Mesenchymal stem cell (in vitro differentiated cells and primary cell): Measurements from ENCODE around the gene CDK14.

ENCODE experiments used
- DNase-seq: peaks from one replicate; pipeline ENCODE4 v3.0.0-alpha.2; 2013
- H2AFZ ChIP-seq: one replicate; pipeline ENCODE4 v1.6.1; 2013; ENCODE audit warnings: low read depth, mild to moderate bottlenecking, control low read depth, inconsistent platforms, low read length, moderate library complexity
- H2AK5ac ChIP-seq: 2 replicates; pipeline ENCODE4 v1.6.1; 2013; ENCODE audit warnings: low read length, moderate library complexity, mild to moderate bottlenecking, inconsistent platforms; ENCODE audit not compliant: severe bottlenecking
- H2BK120ac ChIP-seq: one replicate; pipeline ENCODE4 v1.6.1; 2013; ENCODE audit warnings: low read depth, mild to moderate bottlenecking, inconsistent platforms, low read length, moderate library complexity
- H2BK12ac ChIP-seq, 2 experiments: one replicate each; pipeline ENCODE4 v1.6.1; 2013; ENCODE audit warnings: inconsistent platforms in 2 of 2, low read length in 2 of 2, mild to moderate bottlenecking in 2 of 2, moderate library complexity in 2 of 2, control low read depth in 1 of 2
- H2BK15ac ChIP-seq: one replicate; pipeline ENCODE4 v1.6.1; 2013; ENCODE audit warnings: mild to moderate bottlenecking, low read depth, inconsistent platforms; ENCODE audit not compliant: poor library complexity, severe bottlenecking
- H2BK5ac ChIP-seq: 2 replicates; pipeline ENCODE4 v1.6.1; 2013; ENCODE audit warnings: low read depth, mild to moderate bottlenecking, low read length, control low read depth, inconsistent platforms; ENCODE audit not compliant: poor library complexity, severe bottlenecking
- H3K14ac ChIP-seq, 2 experiments: one replicate each; pipeline ENCODE4 v1.6.1; 2013; ENCODE audit warnings: inconsistent platforms in 2 of 2, low read length in 2 of 2, control low read depth in 1 of 2, mild to moderate bottlenecking in 1 of 2, moderate library complexity in 1 of 2
- H3K18ac ChIP-seq, 2 experiments: one replicate each; pipeline ENCODE4 v1.6.1; 2013; ENCODE audit warnings: inconsistent platforms in 2 of 2, low read length in 2 of 2, control low read depth in 1 of 2, low read depth in 1 of 2, mild to moderate bottlenecking in 1 of 2
- H3K23ac ChIP-seq, 2 experiments: one replicate each; pipeline ENCODE4 v1.6.1; 2013; ENCODE audit warnings: inconsistent platforms in 2 of 2, low read length in 2 of 2, mild to moderate bottlenecking in 2 of 2, moderate library complexity in 2 of 2, control low read depth in 1 of 2
- H3K27ac ChIP-seq: 2 replicates; pipeline ENCODE4 v1.5.1; 2013; ENCODE audit warnings: mild to moderate bottlenecking, moderate library complexity, low read length, control low read depth, inconsistent platforms; ENCODE audit not compliant: poor library complexity, severe bottlenecking
- H3K27me3 ChIP-seq, 2 experiments: 2 replicates each; pipeline versions ENCODE4 v1.6.1 to v1.7.0; 2013; ENCODE audit warnings: low read length in 2 of 2, mild to moderate bottlenecking in 2 of 2, moderate library complexity in 2 of 2, control low read depth in 1 of 2, inconsistent platforms in 1 of 2; ENCODE audit not compliant: control insufficient read depth in 1 of 2, insufficient read depth in 1 of 2
- H3K36me3 ChIP-seq, 2 experiments: 2 replicates each; pipeline versions ENCODE4 v1.6.1 to v1.7.0; 2013; ENCODE audit warnings: low read length in 2 of 2, control low read depth in 1 of 2, inconsistent platforms in 1 of 2, low read depth in 1 of 2, mild to moderate bottlenecking in 1 of 2; ENCODE audit not compliant: insufficient read depth in 2 of 2, control insufficient read depth in 1 of 2
- H3K4ac ChIP-seq, 2 experiments: one replicate each; pipeline ENCODE4 v1.6.1; 2013; ENCODE audit warnings: inconsistent platforms in 2 of 2, low read length in 2 of 2, mild to moderate bottlenecking in 2 of 2, moderate library complexity in 2 of 2, control low read depth in 1 of 2, low read depth in 1 of 2
- H3K4me1 ChIP-seq: 2 replicates; pipeline ENCODE4 v1.6.1; 2013; ENCODE audit warnings: low read depth, low read length, control low read depth; ENCODE audit not compliant: control insufficient read depth, insufficient read depth
- H3K4me2 ChIP-seq: 2 replicates; pipeline ENCODE4 v1.6.1; 2013; ENCODE audit warnings: low read length, mild to moderate bottlenecking, inconsistent platforms; ENCODE audit not compliant: poor library complexity, severe bottlenecking
- H3K4me3 ChIP-seq, 2 experiments: 2 replicates each; pipeline versions ENCODE4 v1.5.1 to v1.7.0; 2013; ENCODE audit warnings: low read length in 2 of 2, mild to moderate bottlenecking in 2 of 2, control low read depth in 1 of 2, low read depth in 1 of 2; ENCODE audit not compliant: insufficient read depth in 1 of 2
- H3K79me1 ChIP-seq: replicated peaks from 2 replicates; pipeline ENCODE4 v1.6.1; 2013; ENCODE audit warnings: mild to moderate bottlenecking, control low read depth, low read length, inconsistent platforms; ENCODE audit not compliant: poor library complexity, severe bottlenecking
- H3K9ac ChIP-seq: 2 replicates; pipeline ENCODE4 v1.7.0; 2013; ENCODE audit warnings: mild to moderate bottlenecking, low read length, moderate library complexity
- H3K9me3 ChIP-seq: 2 replicates; pipeline ENCODE4 v1.7.0; 2013; ENCODE audit warnings: mild to moderate bottlenecking, low read length; ENCODE audit not compliant: control insufficient read depth
- H4K8ac ChIP-seq: one replicate; pipeline ENCODE4 v1.6.1; 2013; ENCODE audit warnings: inconsistent platforms, mild to moderate bottlenecking, low read length, moderate library complexity
- H4K91ac ChIP-seq: one replicate; pipeline ENCODE4 v1.6.1; 2013; ENCODE audit warnings: mild to moderate bottlenecking, low read length, inconsistent platforms
- WGBS: methylation state at CpG from one replicate; pipeline ENCODE4 v1.1.7; 2013; ENCODE audit warnings: mixed read lengths; 5-methylcytosine and 5-hydroxymethylcytosine counted together

CDK14 gene

DNA sequence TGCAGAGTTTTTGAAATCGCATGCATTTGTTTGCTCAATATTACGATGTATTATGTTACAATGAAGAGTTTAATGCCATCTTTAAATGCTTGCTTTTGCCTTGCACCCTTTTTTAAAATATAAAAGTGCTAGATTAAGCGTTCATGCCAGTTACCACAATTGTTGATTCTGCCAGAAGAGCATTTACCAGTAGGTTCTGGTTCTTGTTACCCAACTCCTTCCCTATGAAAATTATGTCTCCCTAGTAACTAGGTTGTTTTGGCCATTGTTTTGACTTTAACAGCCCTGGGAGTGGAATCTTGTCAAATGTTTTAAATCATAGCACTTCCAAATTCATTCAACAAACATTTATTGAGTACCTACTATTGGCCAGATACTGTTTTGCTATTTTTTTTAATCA, 32.8 kb upstream of the CDK14 start:
- Histone ChIP-seq H3K4ac (no peak overlapping the region), H2BK5ac (no peak overlapping the region), H3K36me3 (no peaks in the 10 kb centered on the region), H3K9ac (no peak overlapping the region), H2AFZ (no peak overlapping the region), H3K4me3 (no peak overlapping the region), H2BK12ac (no peak overlapping the region), H2BK15ac (no peak overlapping the region), H3K79me1 (no peaks in the 10 kb centered on the region), H3K14ac (no peak overlapping the region), H3K9me3 (no peaks in the 10 kb centered on the region), H3K4me1 (no peaks in the 10 kb centered on the region), H2BK120ac (no peak overlapping the region), H4K8ac (no peak overlapping the region), H3K23ac (no peak overlapping the region), H4K91ac (no peak overlapping the region), H3K18ac (no peak overlapping the region), H2AK5ac (no peak overlapping the region), H3K27me3 (no peaks in the 10 kb centered on the region), H3K4me2 (no peak overlapping the region), H3K27ac (no peak overlapping the region)
- WGBS: 90% methylated on average over 2 of the region's 3 CpGs
- no peak for DNase-seq

GRCh38 chr7:90564455-90564854, 31.7 kb upstream of the CDK14 start:
- Histone ChIP-seq H3K18ac (no peak overlapping the region), H3K4ac (no peak overlapping the region), H2BK120ac (no peak overlapping the region), H2BK12ac (no peak overlapping the region), H2BK15ac (no peak overlapping the region), H2AK5ac (no peak overlapping the region), H3K9me3 (no peaks in the 10 kb centered on the region), H4K91ac (no peak overlapping the region), H4K8ac (no peak overlapping the region), H3K4me1 (no peaks in the 10 kb centered on the region), H3K9ac (no peak overlapping the region), H3K27ac (no peak overlapping the region), H3K27me3 (no peaks in the 10 kb centered on the region), H2AFZ (no peak overlapping the region), H3K23ac (no peak overlapping the region), H3K79me1 (no peaks in the 10 kb centered on the region), H3K4me3 (no peak overlapping the region), H3K4me2 (no peak overlapping the region), H2BK5ac (no peak overlapping the region), H3K14ac (no peak overlapping the region), H3K36me3 (no peaks in the 10 kb centered on the region)
- no peak for DNase-seq
- 91% methylated on average over 6 of the region's 8 CpGs for WGBS

DNA sequence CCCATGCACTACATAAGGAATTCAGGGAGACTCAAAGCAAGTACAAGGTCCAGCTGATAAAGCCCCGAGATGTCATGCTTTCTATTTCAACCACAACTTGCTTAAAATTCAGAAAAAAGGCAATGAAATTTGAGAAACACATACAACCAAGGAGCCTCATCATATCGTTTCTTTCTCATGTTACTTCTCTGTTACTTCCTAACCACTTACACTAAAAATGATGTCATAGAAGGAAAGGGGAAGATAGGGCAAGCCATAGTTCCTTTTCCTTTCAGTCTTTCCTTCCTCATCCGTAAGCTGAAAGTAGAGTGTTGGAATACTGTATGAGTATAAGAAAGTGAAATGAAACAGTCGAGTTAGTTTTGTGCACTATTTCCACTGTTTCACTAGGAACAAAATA, 27.9 kb upstream of the CDK14 start:
- 83% methylated on average over 1 of the region's 4 CpGs for WGBS

GRCh38 chr7:90569368-90569767, 26.8 kb upstream of the CDK14 start:
- 70% methylated on average over 1 of the region's 1 CpG for WGBS
- Histone ChIP-seq H3K4me3 (no peak overlapping the region), H2BK12ac (no peak overlapping the region)

More for the DNA sequence above, 27.9 kb upstream of the CDK14 start:
- Histone ChIP-seq H3K14ac (no peak overlapping the region), H2BK120ac (no peak overlapping the region), H3K4me3 (no peak overlapping the region), H3K9me3 (no peaks in the 10 kb centered on the region), H3K79me1 (no peaks in the 10 kb centered on the region), H2BK15ac (no peak overlapping the region), H2AK5ac (no peak overlapping the region), H2AFZ (no peak overlapping the region), H3K27ac (no peak overlapping the region), H2BK5ac (no peak overlapping the region), H3K4ac (no peak overlapping the region), H3K27me3 (no peaks in the 10 kb centered on the region), H4K91ac (no peak overlapping the region), H4K8ac (no peak overlapping the region), H3K36me3 (no peaks in the 10 kb centered on the region), H3K18ac (no peak overlapping the region), H3K4me2 (no peak overlapping the region), H2BK12ac (no peak overlapping the region), H3K23ac (no peak overlapping the region), H3K9ac (no peak overlapping the region), H3K4me1 (no peaks in the 10 kb centered on the region)
- DNase-seq: no peak

More at GRCh38 chr7:90569368-90569767, 26.8 kb upstream of the CDK14 start:
- H3K4me1 ChIP-seq: no peaks in the 10 kb centered on the region
- no peak overlapping the region for H3K9ac ChIP-seq
- H3K4ac ChIP-seq: no peak overlapping the region
- no peak overlapping the region for H3K18ac ChIP-seq
- DNase-seq: no peak
- no peak overlapping the region for H4K91ac ChIP-seq
- H3K36me3 ChIP-seq: no peaks in the 10 kb centered on the region
- no peak overlapping the region for H2BK120ac ChIP-seq
- H3K23ac ChIP-seq: no peak overlapping the region
- no peak overlapping the region for H3K27ac ChIP-seq
- no peak overlapping the region for H3K4me2 ChIP-seq
- H3K9me3 ChIP-seq: no peaks in the 10 kb centered on the region
- no peak overlapping the region for H2BK15ac ChIP-seq
- no peak overlapping the region for H4K8ac ChIP-seq
- no peak overlapping the region for H2BK5ac ChIP-seq
- no peaks in the 10 kb centered on the region for H3K79me1 ChIP-seq
- no peaks in the 10 kb centered on the region for H3K27me3 ChIP-seq
- no peak overlapping the region for H3K14ac ChIP-seq
- H2AK5ac ChIP-seq: no peak overlapping the region
- no peak overlapping the region for H2AFZ ChIP-seq
